BLaER1 (cell line): ENCODE data around the gene CRMP1.

Experiments used
- H3K27ac ChIP-seq: shearing (Covaris generic); formaldehyde crosslinking; 2 replicates; pipeline ENCODE4 v1.8.1; 2022
- H3K27me3 ChIP-seq: shearing (Covaris generic); formaldehyde crosslinking; 2 replicates; pipeline ENCODE4 v1.8.1; 2022
- H3K36me3 ChIP-seq: shearing (Covaris generic); formaldehyde crosslinking; 2 replicates; pipeline ENCODE4 v1.8.1; 2022
- H3K4me1 ChIP-seq: shearing (Covaris generic); formaldehyde crosslinking; 2 replicates; pipeline ENCODE4 v1.8.1; 2022
- H3K4me2 ChIP-seq: shearing (Covaris generic); formaldehyde crosslinking; 2 replicates; pipeline ENCODE4 v1.8.1; 2022
- H3K4me3 ChIP-seq: shearing (Covaris generic); formaldehyde crosslinking; 2 replicates; pipeline ENCODE4 v1.8.1; 2022
- H3K9ac ChIP-seq: shearing (Covaris generic); formaldehyde crosslinking; 2 replicates; pipeline ENCODE4 v1.8.1; 2022
- H3K9me3 ChIP-seq: shearing (Covaris generic); formaldehyde crosslinking; 2 replicates; pipeline ENCODE4 v1.8.1; 2022
- H4K20me1 ChIP-seq: shearing (Covaris generic); formaldehyde crosslinking; 2 replicates; pipeline ENCODE4 v1.8.1; 2022
- Cebpa-rat ChIP-seq: shearing (Covaris generic); IDR thresholded peaks from 2 replicates; pipeline ENCODE4 v1.8.1; 2022

Gene CRMP1

DNA sequence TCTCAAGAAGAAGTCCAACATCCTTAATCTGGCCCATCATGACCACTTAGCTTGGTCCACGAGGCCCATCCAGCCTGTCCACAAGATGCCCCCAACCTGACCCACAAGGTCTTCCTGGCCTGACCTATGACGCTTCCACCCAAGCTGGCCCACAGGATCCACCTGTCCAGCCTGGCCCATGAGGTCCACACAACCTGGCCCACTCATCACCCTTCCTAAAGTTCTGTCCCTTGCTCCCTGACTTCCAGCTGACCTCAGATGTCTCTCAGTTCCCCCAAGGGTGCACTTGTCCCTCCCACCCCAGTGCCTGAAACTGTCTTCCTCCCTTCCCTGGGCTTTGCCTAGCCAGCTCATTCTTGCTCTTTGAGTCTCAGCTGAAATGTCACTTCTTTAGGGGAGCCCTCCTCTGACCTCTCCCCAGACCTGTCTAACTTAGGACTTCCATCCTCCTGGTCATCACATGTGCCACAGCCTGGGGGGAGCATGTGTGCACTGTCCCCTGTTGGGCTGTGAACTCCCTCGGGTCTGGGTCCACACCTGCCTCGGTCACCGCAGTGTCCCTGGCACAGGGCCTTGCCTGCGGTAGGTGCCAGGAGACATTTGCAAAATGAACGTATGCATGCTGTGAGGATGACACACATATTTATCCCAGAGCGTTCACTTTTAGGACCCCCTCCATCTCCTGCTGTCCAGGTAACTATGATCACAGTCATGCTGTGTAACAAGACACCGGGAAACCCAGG lies 120.2 kb downstream of the CRMP1 start:
- TF ChIP-seq Cebpa-rat, result no peak
- Histone ChIP-seq H3K9ac (no peak overlapping the region), H3K4me2 (no peak overlapping the region), H4K20me1 (no peaks in the 10 kb centered on the region), H3K4me1 (no peaks in the 10 kb centered on the region), H3K27ac (no peak overlapping the region), H3K27me3 (no peaks in the 10 kb centered on the region), H3K9me3 (peaks cover 44% of the 10 kb centered on the region), H3K4me3 (no peak overlapping the region), H3K36me3 (peaks cover 37% of the 10 kb centered on the region)
